ENCODE measurements around the gene AIG1.

GRCh38 chr6:143174951-143175350 lies 114.3 kb downstream of the AIG1 start:
- TF ChIP-seq CTCF (IDR thresholded peaks at IDR 0.05; ENCODE audit: borderline replicate concordance, extremely low read depth, low read length, poor library complexity, severe bottlenecking) (no peak), EZH2 (IDR thresholded peaks at IDR 0.05; ENCODE audit: borderline replicate concordance, low read depth, low read length, severe bottlenecking) (no peak)
